ENCODE measurements around the gene SLC15A4.

SLC15A4 gene

DNA sequence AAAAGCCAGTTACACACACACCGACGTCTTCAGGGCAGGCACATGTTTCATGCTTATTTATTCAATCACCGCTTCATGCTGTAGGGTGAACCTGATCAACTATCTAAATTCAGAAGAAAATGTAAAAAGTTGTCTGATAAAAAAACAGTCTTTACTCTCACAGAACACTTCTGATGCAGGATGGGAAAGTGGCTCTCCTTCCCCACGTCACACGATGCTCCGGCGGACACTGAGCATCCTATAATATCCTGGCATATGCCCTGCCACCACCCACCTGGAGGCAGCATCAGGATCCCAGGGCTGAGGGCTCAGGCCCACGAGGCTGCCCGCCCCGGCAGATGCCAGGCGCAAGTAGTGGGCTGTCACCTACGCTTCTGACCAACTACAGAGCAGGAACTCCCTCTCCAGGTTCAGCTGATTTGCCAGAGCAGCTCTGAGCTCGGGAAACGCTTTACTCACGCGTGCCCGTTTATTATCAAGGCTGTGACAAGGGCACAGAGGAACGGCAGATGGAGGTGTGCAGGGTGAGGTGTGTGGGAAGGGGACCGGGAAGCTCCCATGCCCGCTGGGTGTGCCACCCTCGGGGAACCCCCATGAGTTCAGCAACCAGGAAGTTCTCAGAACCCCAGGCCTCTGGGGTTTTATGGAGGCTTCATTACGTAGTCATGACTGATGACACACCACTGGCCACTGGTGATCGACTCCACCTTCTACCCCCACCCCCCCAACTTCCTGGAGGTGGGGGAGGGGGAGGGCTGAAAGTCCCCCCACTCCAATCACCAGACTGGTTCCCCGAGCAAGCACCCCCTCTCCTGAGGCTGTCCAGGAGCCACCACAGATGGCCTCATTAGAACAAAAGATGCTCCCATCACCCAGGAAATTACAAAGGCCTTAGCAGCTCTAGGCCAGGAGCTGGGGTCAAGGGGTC, 32.1 kb downstream of the SLC15A4 start:
- DNase-seq = no peak

DNA sequence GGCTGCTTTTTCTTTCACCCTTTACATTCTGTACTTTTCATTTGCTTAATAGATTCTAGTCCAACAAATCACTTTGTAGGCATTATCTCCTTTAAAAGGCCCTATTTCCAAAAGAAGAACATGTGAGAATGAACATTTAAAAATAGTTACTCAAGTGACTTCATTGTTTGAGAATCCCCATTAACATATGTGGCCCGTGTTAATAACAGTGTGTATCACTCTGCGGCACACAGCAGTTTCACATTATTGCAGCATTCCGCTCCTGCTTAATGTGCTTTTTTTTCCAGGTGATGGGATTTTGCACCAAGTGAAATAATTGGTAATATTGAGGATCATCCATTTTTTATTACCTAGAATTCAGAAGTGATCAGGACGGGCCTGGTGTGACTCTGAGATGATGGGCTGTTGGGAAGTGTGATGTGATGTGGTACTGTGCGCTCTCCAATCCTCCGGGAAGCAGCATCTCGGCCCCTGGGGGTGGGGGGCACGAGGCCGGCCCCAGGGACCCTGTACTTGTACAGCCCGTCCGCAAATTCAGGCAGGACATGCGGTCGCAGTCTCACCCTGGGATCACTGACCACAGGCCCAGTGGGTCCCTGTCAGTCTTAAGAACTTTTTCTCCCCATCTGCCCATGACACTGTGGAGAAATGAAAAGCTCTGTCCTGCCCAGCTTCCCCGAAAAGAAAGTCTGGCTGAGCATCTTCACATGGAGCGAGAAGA, 32.9 kb downstream of the SLC15A4 start:
- DNase-seq = no peak

DNA sequence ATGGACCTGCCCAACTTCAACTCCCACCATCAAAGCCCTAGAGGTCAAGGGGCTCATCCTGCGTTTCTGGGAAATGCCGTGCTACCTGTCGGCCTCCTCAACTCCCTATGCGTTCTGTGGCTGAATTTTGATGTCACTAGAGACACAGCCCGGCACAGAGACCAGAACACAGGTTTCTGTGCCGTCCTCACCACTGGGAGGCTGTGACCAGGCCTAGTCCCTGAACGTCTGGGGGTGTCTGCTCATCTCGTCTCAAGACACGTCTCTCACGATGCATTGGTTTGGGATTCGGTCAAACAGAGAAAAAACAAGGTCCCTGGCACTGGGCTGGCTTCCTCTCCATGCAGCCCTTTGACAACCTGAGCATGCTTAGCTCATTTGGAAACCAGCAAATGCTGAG, 33.5 kb downstream of the SLC15A4 start:
- DNase-seq = no peak

DNA sequence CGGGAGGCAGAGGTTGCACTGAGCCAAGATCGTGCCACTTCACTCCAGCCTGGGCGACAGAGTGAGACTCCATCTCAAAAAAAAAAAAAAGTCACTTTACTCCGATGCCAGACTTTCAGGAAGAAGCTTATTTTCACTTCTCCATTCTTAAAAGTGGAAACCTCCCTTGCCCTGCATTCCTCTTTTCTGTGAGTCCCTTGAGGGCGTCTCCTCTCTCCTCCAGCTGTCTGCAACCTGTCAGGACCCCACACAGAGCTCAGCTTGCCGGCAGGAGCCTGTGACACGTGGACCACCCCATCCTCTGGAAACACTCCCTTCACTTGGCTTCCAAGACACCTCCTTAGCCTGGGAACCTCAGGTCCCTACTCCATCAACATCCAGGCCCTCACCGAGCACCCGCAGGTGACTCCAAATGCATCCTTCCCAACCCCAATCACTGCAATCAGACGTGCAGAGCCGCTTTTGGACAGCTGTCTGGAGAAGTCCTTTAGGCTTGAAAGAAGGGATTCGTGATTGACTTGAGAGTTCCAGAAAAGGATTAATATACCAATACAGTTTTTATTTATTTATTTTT, 34.3 kb downstream of the SLC15A4 start:
- no peak for DNase-seq

DNA sequence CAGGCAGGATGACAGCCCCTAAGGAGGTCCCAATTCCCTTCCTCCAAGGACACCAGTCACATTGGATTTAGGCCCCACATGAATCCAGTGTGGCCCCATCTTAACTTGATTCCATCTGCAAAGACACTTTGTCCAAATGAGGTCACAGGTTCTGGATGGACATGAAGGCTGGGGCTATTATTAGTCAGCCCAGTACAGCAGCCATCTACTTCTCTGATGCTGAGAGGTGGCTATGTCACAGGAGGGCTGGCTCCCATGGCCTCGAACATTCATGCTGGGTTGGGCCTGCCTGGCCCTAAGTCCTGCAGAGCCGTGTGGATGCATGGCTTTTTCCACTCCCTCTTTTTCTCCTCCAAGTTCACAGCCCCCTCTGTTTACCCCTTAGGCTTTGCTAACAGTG, 35.9 kb downstream of the SLC15A4 start:
- DNase-seq = no peak

DNA sequence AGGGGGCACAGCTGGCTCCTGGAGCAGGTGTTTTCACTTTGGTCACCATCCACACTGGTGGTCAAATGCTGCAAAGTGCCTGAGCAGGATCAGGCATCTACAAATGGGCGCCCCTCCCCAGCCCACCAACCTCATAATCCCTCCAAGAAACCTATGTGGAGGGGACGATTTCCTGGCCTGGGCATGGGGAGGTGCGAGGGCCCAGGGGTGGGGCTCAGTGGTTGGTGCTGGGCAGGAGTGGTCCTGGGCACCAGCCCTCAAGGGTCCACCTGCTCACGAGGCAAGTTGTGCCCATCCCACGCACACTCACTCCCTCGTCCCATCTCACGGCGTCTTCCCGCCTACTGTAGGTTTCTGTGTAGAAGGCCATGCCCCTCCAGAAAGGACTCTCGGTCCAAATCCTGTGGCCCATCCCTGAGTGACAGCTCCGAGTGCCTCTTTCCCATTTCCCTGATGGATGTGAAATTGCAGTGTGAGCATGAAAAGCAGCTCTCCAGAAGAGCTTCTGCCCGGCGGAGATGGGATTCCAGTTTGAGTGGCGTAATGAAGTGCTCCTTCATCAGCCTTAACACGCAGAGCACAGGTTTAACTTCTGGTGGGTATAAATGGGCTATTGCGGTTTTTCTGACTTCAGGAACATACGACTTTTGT, 36.9 kb downstream of the SLC15A4 start:
- DNase-seq = no peak

DNA sequence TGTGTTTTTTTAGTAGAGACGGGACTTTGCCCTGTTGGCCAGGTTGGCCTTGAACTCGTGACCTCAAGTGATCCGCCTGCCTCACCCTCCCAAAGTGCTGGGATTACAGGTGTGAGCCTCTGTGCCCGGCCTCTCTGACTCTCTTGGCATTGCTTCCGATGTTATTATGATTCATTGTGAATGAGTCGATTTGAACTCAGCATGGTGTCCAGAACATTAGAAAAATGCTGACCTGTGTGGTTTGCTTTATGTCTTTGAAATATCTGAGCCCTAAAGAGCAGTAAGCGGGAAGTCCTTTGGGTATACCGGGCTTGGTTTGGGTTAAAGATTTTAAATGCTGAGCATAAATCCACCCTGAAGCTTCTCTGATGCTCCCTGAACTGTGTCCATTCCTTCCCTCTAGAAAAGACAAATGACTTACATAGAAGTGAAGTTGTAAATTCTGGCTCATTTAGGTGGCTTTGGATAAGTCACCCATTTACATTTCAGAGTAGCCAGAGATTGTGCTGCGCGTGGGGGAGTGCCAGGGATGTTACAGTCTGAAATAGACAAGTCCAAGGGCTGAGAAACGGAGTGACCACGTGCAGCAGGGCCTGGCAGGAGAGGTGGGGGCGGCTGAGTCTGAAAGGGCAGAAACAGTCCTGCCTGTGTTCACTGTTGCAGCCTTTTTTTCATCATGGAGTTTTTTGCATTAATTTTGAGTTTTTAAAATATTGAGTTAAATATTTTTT, 39.6 kb downstream of the SLC15A4 start:
- no peak for DNase-seq

DNA sequence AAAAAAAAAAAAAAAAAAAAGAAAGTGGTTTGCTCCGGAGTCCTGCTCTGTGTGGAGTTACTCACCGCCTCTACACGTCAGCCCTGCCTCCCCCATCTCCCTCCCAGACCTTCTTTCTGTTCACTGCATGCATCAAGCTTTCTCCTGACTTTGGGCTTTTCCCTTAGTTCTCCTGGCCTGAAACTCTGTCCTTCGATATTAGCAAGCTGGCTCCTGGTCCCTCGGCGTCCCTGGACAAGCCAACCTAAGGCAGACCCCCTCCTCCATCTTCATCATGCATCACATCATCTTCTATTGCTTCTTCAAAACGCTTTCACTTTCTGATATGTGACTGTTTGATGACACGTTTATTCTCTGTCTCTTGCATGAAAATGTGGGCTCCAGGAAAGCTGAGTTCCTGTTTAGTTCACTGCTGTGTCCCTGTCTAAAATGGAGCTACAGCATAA, 40.6 kb downstream of the SLC15A4 start:
- DNase-seq = no peak

DNA sequence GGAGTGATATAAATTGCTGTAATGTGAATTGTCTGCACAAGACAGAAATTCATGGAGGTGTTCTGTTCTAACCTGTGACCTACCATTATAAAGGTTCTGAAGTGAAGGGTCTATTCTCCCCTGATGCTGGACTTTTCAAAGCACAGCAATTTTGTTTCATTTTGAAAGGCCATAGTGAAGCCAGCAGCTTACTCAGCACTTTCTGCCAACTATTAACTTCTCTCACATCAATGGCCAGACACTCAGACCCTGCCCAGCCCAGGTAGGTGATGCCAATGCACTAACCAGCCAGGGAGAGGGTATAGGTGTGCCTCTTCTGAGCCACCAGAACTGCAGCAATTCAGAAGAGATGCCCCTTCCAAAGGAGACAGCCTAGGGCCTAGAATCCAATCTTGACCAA, 43.9 kb downstream of the SLC15A4 start:
- DNase-seq = no peak

DNA sequence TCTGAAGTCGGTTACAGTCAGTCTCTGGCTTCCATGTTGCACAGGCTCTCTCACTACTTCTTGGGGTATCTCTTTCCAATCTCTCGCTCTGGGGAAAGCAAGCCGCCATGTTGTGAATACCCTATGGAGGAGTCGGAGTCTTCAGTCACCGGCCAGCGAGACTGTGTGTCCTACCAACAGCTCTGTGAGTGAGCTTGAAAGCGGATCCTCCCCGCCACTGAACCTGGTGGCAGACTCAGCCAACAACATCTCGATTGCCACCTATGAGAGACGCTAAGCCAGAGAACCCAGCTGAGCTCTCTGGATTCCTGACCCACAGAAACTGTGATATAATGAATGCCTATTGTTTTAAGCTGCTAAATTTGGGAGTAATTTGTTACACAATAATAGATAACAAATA, 51.5 kb downstream of the SLC15A4 start:
- DNase-seq = no peak

DNA sequence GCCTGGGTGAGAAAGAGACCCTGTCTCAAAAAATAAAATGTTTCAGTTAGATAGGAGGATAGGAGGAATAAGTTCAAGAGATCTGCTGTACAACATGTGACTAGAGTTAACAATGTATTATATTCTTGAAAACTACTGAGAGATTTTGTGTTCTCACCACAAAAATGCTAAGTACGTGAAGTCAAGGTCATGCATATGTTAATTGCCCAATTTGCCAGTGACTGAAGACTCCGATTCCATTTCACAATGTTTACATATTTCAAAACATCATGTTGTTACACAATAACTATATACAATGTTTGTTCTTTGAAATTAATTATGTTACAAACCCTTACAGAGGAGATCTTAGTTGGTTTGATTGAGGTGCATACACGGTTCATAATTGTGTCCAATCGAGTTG, 52.1 kb downstream of the SLC15A4 start:
- no peak for DNase-seq

DNA sequence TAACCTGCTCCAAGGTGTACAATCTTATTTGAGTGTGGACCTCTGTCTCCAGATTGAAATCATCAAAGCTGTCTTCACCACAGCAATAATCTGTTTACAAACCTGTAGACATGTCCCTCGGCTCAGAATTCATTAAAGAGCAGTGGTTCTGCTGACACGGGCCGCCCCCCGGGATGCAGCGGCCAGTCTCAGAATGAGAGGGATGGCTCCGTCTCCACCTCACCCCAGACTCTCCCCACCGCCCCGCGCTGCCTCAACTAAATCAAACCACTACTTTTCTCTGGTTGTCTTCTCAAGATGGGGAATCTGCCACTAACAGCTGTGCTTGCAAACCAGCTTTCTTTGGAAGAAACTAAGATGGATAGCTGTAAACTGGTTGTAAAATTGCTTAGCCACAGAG, 56.2 kb downstream of the SLC15A4 start:
- DNase-seq = no peak

DNA sequence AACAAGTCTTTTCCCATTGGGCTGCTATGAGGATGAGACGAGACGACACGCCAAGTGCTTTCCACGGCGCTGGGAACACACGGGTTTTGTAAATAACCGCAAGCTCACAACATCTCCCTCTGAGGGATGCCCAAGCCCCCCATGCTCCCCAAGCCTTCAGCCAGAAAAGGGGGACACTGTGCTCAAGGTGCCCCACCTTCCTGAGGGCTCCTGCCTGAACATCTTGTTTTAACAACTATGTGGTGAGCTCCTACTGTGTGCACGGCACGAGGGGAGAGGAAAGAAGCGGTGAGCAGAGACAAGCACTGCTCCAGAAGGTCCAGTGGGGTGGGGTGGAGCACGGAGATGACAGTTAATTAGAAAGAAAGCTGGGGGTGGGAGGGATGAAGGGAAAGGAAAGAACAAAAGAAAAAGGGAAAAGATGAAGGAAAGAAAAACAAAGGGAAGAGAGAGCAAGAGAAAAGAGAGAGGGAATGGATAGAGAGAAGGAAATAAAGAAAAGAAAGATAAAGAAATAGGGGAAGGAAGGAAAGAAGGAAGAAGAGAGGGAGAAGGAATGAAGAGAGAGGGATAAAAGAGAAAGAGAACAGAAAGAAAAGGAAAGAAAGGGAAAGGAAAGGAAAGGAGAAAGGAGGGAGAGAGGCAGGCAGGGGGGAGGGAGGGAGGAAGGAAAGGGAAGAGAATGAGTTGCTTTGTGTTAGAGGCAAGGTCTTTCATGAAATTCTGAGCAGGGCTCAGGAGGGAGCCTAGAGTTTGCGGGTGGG, 56.8 kb downstream of the SLC15A4 start:
- no peak for DNase-seq

DNA sequence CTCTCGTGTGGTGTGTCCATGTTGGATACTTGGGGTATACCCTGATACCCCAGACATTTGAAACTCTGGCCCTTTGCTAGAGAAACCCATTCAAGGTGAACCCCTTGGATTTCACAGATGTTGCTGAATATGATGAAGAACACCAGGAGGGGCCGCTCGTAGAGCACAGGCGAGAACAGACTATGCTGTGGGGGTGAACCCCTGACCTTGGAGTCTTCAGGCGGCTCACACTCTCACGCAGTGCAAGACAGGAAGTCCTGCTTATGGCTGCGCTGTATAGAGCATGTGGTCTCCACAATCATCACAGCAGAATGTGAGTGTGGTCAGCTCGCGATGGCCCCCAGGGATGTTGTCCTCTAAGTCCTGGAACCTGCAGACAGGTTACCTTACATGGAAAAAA, 60.4 kb downstream of the SLC15A4 start:
- DNase-seq = no peak

DNA sequence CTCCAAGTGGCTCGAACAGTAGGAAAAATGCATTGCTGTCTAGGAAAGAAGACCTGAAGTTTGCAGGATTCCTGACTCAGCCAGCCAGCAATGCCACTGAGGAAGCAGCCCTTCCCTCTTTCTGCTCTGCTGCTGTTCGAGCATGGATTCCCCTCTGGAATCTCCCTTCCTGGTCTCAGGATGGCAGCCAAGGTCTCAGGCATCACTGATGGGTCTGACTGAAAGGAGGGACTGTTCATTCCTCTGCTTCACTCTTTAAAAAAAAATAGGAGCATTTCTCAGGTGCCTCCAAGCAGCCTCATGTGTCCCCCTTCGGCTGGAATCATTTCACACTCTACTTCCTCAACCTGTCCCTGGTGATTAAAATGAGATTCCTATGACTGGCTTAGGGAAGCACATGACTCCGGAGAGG, 62.4 kb downstream of the SLC15A4 start:
- DNase-seq = no peak

DNA sequence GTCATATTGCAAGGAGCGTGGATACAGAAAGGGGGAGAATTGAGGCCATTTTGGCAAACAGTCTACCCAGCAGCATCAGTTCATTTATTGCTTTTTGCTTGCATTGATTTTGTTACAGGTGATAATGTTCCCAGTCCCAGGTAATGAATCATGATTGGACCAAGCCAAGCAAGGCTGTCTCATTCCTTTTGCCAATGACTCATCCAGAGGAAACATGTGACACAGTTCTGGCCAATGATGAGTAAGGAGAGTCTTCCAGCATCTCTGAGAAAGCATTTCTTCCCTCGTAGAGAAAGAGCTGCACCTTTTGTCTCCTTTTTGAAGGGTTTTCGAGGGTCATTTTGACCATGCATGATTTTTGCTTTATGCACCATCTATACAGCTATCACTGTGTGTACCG, 68.2 kb downstream of the SLC15A4 start:
- no peak for DNase-seq

DNA sequence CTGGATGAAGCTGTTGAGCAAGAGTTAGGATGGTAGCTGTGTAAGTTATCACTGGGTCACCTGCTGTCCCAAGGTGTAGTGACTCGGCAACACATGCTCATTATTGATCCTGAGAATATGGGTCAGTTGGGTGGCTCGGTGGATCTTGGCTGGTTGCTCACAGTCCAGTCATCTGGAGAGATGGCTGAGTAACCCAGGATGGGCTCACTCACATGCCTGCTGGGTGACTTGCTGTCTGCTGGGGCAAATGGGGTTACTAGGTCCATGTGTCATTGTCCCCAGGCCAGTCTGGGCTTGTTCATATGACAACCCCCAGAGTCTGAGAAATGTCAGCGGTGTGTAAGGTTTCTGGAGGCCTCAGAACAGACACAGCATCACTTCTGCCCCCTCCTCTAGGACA, 69.5 kb downstream of the SLC15A4 start:
- DNase-seq = no peak

DNA sequence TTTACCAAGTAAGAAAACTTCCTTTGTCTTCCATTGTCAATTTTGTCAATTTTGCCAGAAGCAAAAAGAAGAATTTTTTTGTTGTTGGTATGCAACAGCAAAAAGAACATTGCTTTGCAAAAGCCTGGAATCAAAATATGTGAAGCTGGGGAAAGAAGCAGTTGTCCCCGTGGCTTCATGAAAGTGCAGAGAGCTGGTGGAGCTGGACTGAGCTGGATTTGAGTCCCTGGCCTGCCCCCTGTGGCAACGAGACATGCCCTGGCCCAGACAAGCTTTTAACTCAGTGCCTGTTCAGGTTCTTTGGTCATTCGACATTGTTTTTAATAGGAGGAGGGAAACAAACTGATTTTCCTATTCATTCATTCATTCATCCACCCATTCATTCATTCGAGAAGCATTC, 70.3 kb downstream of the SLC15A4 start:
- no peak for DNase-seq

DNA sequence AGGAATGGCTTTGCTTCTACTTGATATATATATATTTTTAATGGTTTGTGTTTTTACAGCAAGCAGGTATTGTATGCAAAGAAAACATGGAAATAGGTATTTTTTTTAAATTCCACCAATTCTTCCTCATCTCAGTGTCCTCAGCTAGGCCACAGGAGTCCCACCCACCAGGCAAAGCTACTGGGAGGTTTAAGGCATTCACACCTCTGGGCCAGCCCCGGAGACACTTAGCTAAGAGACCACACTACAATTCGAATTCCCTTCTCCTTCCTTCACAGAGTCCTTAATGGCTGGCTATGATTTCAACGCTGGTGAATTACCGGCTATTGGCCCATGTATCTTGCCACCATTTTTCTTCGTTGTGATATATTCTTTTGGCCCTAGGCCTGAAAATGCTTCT, 71.4 kb downstream of the SLC15A4 start:
- DNase-seq = no peak

DNA sequence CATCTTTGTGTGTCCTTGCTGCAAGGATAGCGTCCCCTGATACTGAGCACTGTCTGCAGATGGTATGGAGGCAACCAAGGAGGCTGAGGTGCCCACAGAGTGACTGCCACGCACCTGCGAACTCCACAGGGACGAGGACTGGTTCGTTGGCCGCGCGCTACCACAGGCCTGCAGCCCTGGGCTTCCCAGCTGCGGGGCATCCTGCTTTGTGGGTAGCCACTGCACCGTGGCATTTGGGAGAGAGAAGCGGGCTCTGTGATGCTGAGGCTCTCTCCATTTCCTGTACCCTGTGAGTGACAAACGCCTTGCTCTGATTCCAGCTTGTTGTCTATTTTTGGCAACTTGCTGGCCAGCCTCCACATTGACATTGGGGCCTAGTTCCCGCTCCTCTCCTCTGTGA, 76.3 kb downstream of the SLC15A4 start:
- no peak for DNase-seq

DNA sequence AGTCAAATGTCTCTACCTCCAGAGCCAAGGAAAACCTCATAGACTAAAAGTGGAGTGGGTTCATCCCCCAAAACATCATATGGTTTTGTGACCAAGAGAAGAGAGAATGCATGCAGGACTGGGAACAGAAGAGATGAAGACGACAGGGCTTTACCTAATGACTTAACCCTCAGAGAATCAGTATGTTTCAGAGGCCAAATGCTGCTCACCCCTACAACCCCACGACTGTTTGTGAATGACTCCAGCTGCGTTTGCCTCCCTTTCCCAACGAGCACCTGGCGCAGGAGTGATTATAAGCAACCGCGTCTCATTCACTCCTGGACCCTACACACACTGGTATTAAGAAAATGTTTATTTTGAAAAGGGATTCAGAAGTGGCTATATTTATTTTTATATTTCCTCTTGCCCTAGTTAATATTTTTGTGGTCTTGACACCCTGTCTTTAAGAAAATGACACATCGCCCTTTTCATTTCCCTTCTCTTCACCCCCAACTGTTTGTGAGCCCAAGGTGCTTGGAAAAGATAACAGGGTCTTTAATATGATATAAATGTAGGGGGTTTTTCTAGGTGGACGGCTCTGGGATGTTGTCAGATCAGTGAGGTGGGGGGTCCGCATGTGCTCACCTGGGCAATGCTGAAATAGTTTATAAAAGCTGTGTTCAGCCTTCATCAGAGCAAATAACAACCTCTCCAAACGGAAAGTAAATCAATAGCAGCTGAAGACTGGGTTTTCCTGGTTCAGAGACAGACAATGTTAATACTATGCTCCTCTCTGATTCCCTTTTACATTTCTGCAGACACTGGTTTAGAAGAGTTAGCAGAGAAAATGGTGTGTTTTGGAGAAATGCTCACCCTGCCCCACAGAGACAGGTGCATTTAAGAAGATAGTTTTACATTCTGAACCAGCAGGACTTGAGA, 77.7 kb downstream of the SLC15A4 start:
- no peak for DNase-seq

Data from GOT3 (cell line).